ENCODE results near the gene STXBP5.
A peak's percentile ranks its signal among the peaks of the same experiment; 100 is the strongest.

STXBP5 gene

DNA sequence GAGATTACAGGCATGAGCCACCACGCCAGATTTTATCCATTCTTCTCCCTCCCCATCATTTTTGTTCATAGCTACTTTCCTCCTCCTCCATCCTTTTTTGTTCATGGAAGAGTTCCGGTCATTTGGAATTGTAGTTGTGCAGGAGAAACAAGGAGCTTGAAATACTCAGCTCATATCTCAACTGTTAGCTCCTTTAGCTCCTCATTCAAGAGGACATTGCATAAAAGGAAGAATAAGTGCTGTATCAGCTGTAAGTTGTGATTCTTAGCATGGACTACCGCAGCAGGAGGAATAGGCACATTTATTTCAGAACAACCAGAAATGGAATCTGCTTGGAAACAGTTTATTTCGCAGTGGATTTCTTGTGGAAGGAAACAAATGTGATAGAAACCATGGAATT lies 7.6 kb downstream of the STXBP5 start:
- DNase-seq: no peak

DNA sequence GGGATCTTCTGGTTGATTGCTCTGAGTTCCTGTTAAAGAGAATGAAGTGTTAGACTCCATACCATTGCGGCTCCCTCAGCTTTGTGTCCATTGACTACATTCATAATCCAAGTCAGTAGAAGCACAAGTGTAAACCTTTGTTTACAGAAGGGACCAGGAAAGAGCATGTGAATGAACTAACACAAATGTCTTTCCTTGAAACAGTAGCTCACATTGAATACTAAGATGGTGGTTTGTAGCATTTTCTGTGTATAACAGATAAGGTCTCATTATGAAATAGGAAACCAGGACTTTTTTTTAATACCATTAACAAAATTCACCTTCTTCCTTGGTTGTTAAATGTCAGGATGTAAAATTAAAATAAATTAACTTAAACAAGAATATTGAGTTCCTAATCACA lies 8.4 kb downstream of the STXBP5 start:
- no peak for DNase-seq

DNA sequence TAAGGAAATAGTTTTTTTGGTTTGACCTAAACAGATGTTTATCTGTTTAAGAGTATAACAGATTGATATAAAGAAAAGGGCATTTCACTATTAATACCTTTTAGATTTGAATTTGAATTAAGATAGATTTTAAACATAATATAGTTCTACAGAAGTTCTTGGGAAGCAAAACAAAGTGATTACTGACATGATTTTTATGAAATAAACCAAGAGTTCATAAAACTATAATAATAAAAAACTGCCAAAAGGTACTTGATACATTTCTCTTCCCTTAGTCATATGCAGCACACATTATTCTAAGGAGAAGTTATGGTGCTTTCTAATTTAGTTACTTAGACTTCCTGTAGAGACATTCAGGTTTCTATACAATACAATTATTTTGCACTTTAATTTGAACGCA lies 9.6 kb downstream of the STXBP5 start:
- no peak for DNase-seq

DNA sequence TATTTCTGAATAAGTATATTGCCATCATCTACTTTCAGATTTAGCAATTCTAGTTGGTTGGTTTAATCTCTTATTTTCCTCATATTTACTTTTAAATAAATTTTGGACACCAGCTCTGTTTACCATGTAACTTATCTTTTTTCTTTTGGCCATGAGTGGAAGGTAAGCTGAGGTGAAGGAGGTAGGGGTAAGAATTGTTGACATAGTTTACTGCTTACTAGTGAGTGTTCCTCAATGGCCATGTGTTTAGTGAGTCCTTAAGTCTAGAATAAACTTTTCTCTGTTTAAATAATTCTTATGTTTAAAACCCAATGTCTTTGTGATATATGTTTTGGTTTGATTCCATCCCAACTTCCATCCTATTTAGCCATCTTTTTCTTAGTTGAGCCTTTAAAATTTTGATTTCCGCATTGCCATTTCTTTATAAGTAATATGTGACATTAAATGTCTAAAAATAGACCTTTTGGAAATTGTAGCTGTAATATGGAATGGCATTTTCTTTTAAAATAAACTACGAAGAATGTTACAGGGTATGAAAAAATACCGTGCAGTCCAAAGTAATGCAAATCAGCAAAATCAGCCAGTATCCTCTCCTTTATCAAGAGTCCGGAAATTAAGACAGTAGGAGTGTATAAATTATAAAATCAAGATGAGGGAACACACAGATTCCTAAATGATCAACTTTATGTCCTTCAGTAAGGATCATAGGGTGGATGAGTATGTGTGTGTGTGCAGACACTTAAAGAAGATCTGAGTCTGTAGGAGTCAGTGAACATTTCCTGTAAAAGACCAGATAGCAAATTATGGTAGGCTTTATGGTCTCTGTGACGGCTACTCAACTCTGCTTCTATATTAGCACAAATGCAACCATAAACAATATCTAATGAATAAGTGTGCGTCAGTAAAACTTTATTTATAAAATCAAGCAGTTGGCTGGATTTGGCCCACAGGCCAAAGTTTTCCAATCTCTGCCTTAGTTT lies 10.3 kb downstream of the STXBP5 start:
- DNase-seq: no peak

- no peak for DNase-seq
These were observed 12.7 kb downstream of the STXBP5 start for GRCh38 chr6:147216915-147217314.

DNA sequence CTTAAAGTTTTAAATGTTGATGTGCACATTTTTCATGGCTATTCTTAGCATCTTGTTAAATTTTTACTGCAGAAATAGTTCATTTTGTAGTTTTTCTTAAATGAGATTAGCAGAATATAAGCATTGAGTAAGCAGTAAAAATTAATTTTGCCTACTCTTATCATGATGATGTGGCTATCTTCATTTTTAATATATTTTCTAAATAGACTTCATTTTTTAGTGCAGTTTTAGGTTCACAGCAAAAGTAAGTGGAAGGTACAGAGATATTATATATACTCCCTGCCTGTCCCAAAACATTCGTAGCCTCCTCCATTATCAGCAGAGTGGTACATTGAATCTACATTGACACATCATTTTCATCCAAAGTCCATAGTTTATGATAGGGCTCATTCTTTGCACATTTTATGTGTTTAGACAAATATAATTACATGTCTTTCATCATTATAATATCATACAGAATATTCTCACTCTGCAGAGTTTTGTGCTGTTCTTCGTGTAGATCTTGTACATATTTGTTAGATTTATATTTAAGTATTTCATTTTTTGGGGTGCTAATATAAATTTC lies 13.7 kb downstream of the STXBP5 start:
- no peak for DNase-seq

- DNase-seq: no peak
These were observed 14.6 kb downstream of the STXBP5 start for GRCh38 chr6:147218797-147219196.

DNA sequence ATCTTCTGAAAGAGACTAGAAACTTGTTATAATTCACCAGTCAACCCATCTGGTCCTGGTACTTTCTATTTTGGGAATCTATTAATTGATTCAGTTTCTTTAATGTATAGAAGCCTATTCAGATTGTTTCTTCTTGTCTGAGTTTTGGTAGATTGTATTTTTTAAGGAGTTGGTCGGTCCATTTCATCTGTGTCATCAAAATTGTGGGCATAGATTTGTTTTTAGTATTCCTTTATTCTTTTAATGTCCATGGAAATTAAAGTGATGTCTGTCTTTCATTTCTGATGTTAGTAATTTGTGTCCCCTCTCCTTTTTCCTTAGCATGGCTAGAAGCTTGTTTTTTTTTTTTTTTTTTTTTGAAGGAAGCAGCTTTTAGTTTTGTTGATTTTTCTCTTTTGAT lies 15.2 kb downstream of the STXBP5 start:
- no peak for DNase-seq

DNA sequence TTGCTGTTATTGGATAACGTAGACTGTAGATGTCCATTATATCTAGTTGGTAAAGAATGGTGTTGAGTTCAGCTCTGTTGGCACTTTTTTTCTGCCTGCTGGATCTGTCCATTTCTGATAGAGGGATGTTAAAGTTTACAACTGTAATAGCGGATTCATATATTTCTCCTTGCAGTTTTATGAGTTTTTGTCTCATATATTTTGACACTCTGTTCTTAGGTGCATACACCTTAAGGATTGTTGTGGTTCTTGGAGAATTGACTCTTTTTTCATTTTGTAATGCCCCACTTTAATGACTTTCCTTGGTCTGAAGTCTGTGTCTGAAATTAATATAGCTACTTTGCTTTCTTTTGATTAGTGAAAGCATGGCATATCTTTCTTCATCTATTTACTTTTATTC lies 16.1 kb downstream of the STXBP5 start:
- DNase-seq: no peak

DNA sequence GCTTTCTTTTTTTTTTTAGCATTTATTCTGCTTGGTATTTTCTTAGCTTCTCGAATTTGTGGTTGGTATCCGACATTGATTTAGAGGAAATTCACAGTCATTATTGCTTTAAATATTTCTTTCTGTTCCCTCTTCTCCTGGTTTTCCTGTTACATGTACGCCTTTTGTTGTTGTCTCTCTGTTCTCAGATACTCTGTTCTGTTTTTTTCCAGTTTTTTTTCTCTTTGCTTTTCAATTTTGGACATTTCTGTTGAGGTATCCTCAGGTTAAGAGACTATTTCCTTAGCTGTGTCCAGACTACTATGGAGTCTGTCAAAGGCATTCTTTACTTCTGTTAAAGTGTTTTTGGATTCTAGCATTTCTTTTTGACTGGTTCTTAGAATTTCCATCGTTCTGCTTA lies 17.5 kb downstream of the STXBP5 start:
- DNase-seq: no peak

DNA sequence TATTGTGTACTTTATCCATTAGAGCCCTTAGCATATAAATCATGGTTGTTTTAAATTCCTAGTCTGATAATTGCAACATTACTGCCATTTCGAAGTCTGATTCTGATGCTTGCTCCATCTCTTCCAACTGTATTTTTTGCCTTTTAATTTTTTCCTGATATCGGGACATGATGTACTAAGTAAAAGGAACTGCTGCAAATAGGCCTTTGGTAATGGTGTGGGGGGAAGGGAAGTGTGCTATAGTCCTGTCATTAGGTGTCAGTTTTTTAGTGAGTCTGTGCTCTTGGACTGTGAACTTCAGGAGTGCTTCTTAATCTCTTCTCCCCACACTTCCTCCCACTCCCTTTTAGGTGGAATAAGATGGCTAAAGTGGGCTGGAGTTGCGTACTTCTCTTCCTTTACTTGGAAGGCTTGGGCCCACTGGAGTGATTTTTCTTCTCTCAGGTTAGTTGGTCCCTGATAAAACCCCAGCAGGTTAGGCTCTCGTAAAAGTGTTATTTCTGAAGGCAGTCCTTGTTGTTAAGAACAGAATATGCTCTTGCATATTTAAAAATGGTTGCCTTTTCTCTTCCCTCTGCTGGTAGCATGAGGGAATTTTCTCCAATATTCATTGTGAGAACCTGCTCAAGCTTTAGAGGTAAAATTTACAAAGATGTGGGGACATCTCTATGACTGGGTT lies 18.1 kb downstream of the STXBP5 start:
- DNase-seq: peak; percentile 75

DNA sequence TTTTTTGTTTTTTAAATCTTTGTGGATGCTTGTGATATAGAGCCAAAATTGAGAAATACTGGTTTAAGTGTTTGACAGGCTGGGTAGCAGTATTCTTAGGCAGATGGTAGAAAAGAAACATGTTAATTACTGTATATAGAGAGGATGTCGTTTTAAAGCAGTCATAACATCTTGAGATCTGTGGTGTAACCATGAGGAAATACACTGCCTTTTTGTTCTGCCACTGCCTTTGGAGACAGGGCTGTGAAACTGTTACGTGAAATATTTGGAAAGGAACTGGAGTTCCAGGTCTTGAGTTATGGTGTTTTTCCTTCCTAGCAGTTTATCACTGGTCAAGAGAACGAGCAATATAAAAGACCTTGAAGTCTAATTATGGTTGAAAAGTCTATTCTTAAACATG lies 19.5 kb downstream of the STXBP5 start:
- no peak for DNase-seq

DNA sequence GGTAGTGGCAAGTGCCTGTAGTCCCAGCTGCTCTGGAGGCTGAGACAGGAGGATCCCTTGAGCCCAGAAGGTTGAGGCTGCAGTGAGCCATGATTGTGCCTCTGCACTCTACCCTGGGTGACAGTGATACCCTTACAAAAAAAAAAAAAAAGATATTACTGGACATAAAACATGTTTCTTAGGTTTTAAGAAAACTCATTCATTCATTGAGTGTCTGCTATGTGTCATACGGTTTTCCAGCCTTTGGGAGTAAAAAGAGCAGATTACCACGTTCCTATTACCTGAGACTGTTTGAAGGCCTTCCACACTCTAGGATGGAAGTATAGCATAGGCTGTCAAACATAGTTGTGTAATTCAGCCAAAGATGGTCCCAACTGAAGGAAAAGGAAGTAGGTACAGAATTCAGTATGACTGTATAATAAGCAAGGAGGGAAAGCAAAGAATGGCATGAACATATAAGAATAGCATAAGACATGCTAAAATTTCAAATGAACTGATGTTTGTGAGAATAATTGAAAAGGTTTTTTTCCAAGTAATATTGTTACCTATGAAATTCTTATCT lies 22.0 kb downstream of the STXBP5 start:
- DNase-seq: no peak

DNA sequence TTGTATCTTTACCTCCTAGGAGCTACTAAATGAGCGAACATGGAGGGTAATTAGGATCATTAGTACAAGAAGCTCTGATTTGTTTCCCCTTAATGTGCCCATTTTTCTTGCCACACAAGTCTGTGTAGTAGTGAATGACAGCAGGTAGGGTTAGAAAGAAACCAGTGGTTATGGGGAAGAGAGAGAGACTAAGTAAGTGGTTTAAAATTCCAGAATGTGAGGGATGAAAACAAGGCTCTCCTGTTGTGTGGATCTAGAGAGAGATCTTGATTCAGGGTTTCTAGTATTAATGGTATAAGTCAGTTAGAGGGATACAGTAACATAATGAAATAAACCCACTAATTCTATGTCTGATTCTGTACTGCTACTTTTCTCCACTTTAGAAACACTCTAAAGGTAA lies 22.7 kb downstream of the STXBP5 start:
- DNase-seq: no peak

GRCh38 chr6:147227770-147228320 lies 23.6 kb downstream of the STXBP5 start:
- DNase-seq: no peak

DNA sequence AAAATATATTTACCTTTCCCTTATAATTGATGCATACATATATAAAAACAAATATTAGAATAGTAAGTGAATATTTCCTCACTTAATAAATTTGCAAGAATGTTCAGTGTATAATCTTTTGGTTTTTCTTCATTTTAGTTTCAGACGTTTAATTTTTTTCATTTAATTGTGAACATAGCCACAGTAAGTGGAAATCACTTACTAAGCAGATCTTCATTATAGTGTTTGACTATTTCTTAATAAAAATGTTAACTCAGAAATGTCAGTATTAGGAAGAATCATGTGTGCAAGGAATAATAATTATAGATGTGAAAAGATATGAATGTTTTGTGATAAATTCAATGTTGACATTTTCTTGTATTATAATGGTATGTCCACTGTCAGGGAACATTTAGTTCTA lies 27.4 kb downstream of the STXBP5 start:
- no peak for DNase-seq

DNA sequence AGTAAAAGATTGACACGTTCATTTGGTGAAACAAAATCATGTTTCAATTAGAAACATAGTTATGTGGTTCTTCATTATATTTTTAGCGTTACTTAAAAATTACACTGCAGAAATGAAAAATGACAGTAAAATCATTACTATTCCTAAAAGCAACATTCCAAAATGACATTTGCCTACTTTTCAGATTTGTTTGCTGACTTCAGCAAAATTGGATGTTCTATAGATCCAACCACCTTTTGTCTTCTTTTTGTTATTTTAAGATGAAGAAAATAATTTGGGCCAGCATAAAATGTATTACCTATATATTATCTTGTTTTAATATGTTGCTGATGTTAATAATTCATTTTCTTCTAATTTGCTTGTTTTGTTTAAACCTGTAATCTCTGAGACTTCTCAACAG lies 30.5 kb downstream of the STXBP5 start:
- DNase-seq: no peak

DNA sequence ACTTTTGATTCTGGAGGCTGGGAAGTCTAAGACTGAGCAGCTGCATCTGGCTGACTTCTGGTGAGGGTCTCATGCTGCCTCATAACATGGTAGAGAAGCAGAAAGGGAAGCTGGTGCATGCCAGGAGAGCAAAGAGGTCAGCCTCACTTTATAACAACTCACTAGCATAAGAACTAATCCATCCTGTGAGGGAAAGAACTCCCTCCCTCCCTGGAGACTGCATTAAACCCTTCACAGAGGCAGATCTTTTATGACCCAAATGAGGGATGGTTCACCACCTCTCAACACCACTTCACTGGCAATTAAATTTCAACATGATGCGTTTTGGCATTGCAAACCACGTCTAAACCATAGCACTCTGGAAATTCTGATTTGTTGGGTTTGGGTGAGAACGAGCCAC lies 33.9 kb downstream of the STXBP5 start:
- DNase-seq: no peak

DNA sequence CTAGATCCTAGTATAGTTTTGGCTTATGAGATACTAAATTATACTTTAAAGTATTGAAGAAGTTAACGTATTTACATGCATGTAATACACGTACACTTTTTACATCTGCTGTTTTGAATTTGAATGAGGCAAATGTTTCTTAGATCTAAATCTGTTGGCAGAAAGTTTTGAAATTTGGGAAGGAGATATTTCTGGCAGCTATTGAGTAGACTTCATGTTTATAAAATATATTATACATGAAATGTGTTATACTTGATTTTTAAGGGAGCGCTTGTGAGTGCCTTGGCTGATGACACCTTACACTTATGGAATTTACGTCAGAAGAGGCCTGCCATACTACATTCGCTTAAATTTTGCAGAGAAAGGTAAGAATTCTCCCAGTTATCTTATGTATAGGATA lies 34.7 kb downstream of the STXBP5 start:
- no peak for DNase-seq

GRCh38 chr6:147244832-147245231 lies 40.6 kb downstream of the STXBP5 start:
- DNase-seq: no peak

DNA sequence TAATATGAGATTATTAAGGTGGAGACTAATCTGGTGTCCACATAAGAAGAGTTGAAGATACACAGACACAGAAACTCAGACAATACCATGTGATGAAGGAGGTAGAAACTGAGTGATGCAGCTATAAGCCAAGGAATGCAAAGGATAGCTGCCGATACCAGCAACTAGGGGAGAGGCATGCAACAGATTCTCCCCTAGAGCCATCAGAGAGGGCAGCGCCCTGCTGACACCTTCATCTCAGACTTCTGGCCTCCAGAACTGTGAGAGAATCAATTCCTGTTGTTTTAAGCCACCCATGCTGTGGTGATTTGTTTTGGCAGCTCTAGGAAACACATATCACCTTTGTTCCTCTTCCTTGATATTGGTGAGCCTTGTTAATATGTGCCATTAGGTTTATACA lies 41.5 kb downstream of the STXBP5 start:
- DNase-seq: no peak

GRCh38 chr6:147246853-147247635 lies 42.8 kb downstream of the STXBP5 start:
- no peak for DNase-seq

DNA sequence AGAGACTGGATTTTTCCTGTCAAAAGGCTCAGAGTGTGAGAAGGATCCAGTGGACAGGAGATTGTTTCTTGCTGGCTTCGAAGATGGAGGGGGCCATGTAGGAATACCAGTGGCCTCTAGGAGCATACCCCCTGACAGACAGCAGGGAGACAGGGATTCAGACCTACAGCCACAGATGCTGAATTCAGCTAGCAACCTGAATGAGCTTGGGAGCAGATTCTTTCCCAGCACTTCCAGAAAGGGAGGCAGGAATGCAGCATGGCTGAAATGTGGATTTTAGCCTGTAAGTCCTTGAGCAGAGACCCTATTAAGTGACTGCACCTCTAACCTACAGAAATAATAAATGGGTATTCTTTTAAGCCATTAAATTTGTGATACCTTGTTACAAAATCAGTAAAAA lies 44.6 kb downstream of the STXBP5 start:
- DNase-seq: no peak

Data from hematopoietic multipotent progenitor cell treated with erythropoietin and hydrocortisone succinate and interleukin-3 and kit ligand, for 8 days (in vitro differentiated cells).